NCI-H2081 treated with DMSO at 0.1 percent for 48 hours (cell line): ENCODE results near the gene C18orf32.
"Not testable (repeated sequence)": the region's sequence is repeated elsewhere in the genome, so short reads cannot be mapped to it uniquely, and the experiment has no call there.

Source experiments
- DNase-seq: peaks from one replicate; lab custom pipeline; 2025; lab: John Stamatoyannopoulos, UW

The C18orf32 gene

DNA sequence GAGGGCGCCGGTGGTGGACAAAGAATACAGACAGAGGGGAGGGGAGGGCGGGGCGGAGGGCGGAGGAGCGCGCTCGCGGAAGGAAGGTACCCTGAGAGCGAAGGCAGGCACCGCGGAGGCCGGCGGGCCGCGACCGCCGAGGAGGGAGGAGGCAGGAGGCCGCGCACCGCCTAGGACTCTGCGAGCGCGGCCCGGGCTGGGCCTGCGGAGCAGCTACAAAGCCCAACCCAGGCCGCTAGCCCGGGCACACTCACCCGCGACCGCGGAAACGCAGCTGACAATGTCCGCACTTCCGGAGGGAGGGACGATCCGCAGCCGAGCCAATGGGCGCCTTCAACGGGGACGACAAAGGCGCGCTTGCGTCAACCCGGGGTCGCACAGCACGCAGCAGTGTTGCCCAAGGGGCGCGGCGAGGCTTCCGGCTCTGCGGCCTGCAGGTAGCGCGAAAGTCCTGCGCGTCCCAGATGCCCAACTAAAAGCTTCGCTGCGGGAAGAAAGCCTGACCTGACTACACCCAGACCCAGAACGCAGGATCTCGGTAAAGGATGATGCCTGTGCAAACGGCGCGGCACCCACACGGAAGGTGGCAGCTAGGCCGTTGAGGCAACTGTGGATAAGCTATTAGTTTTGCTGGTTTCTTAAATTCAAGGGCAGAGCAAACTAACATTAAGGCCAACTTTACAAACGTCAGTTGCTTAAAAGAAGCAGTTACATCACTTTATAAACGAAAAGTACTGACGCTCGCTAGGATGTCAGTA lies at the start of gene C18orf32:
TSS of gene C18orf32 (minus strand) at position 282 of the 758 bp plus-strand sequence. CDS start 3,486 bp downstream, outside the sequence.
- peak; percentile 44 for DNase-seq

DNA sequence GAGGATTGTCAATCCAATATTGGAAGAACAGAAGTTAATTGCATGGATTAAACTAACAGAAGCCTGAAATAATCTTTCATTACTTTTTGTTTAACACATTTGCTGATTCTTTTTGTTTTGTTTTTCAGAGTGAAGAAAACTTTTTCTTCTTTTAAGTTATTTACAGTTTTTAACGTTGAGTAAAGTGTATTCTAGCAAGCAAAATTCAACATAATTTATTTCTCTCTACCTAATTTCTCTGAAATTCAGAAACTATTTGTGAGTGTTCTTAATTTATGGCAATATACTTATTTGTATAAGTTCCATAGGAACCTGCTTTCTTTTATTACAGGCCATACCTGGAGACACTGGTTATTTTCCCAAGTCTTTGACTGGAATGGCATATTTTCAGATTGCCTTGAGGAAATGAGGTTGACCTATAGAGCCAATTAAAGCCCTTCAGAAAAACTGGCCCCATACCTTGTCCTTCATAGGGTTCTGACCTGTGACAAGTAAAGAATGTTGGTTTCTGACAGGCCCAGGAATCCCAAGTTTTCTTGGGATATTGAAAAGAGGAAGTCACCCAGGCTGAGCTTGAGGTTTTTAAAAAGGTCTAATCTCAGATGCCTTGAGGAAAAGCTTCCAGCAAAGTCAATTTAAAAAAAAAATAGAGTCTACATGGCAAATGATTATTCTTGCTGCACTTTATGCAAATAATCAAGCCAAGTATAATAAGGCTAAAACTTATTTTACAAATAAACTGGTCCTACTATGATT lies 48.0 kb upstream of the C18orf32 start:
- DNase-seq, result no peak

GRCh38 chr18:49531678-49532153 lies 44.7 kb upstream of the C18orf32 start:
- DNase-seq, result no peak

GRCh38 chr18:49529596-49529995 lies 42.6 kb upstream of the C18orf32 start:
- no peak for DNase-seq

DNA sequence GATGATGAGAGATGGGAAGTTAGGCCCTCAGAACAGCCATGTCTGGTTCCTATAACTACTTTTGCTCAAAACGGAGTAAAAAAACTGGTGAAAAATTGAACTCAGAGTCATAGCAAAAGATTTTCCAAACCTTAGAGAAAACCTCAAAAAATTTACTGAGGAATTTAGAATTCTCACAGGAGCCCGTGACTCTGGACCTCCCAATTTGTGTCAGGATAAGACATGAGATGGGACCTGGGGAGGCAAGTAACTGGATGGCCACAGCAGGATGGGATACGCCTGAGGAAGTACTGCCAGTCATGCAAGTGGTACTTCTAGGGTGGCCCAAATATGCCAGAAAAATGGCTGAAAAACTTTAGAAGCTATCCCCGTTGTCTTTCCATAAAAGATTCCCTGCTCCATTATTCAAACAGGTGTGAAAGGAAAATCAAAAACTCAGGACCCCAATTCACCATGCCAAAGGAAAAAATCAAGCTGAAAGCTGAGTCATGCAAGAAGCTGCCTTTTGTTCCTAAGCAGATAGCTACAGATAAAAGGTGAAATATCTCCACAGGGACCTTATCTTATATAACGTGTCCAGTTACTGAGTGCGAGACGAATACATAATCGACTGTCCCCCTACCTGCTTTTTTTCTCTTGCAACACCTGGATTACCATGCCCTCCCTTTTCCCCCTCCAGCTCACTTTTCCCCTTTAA lies 40.7 kb upstream of the C18orf32 start:
- DNase-seq, result no peak

GRCh38 chr18:49525981-49526380 lies 38.9 kb upstream of the C18orf32 start:
- no peak for DNase-seq

DNA sequence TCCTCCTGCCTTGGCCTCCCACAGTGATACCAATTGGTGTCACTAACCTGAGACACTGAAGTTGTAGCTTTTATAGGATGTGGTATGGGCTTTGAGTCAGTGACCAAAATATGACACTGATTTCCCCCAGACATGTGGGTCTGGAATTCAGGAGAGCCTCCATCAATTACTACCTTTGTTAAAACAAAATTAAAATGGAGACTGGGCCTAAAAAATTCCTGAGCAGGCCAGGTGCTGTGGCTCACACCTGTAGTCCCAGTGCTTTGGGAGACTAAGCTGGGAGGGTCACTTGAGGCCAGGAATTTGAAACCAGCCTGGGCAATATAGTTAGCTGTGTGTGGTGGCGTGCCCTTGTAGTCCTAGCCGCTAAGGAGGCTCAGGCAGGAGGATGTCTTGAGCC lies 37.9 kb upstream of the C18orf32 start:
- DNase-seq, result no peak

DNA sequence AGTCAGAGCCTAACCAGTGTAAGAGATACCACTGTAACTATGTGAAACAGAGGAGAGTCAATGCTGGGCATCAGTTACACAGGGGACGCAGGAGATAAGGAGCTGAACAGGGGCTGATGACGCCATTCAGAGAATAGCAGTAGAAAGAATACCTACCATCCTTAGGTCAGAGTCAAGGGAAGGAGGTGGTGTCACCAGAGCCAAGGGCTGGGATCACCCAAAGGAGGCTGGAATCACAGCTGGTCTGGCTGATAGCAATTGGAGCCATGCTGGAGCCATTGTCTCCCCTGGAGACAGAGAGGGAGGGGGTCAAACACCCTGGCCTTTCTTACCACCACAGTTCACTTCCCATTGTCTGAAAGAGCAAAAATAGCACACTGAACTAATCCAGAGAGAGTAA lies 37.3 kb upstream of the C18orf32 start:
- no peak for DNase-seq

GRCh38 chr18:49523580-49524093 lies 36.6 kb upstream of the C18orf32 start:
- not testable (repeated sequence) for DNase-seq

GRCh38 chr18:49521216-49521835 lies 34.3 kb upstream of the C18orf32 start:
- no peak for DNase-seq

DNA sequence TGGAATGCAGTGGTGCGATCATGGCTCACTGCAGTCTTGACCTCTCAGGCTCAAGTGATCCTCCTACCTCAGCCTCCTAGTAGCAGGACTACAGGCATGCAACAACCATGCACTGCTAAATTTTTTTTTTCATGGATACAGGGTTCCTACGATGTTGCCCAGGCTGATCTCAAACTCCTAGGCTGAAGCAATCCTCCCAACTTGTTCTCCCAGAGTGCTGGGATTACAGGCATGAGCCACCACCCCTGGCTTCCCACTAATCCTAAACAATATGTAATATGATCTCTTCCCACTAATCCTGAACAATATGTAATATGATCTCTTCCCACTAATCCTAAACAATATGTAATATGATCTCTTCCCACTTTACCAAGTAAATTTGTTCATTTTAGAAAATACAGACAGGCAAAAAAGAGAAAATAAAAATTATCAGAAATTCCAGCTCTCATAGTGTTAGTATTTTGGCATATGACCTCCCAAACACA lies 33.7 kb upstream of the C18orf32 start:
- no peak for DNase-seq

GRCh38 chr18:49519101-49519971 lies 32.3 kb upstream of the C18orf32 start:
- DNase-seq, result no peak

DNA sequence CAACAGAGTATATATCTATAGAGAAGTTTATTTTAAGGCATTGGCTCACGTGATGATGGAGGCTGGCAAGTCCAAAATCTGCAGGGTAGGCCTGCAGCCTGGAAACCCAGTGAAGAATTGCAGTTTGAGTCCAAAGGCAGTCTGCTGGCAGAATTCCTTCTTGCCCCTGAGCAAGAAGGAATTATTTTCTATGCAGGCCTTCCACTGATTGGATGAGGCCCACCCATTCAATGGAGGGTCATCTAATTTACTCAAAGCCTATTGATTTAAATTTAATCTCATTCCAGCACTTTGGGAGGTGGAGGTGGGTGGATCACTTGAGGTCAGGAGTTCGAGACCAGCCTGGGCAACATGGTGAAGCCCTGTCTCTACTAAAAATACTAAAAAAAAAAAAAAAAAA lies 30.4 kb upstream of the C18orf32 start:
- no peak for DNase-seq

DNA sequence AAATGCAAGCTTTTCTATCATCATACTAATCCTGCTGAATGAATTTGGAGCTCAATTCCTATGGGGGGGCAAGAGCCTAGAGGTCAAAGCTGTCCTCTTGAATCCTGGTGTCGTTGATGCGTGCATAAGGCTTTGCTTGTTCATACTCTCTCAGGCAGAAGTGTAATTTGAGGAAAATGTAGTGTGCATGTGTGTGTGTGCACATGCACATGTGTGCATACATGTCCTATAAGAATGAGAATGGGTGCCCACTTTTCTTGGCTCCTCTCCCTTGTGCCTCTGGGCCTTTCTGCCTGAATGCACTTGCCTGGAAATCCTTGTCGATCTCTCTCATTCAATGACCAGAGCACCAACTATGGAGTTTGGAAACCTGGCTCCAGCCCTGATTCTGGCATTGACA lies 28.5 kb upstream of the C18orf32 start:
- no peak for DNase-seq

- DNase-seq, result not testable (repeated sequence)
Observed at GRCh38 chr18:49515003-49515402, 28.0 kb upstream of the C18orf32 start.

- no peak for DNase-seq
Observed at GRCh38 chr18:49514577-49514976, 27.5 kb upstream of the C18orf32 start.

DNA sequence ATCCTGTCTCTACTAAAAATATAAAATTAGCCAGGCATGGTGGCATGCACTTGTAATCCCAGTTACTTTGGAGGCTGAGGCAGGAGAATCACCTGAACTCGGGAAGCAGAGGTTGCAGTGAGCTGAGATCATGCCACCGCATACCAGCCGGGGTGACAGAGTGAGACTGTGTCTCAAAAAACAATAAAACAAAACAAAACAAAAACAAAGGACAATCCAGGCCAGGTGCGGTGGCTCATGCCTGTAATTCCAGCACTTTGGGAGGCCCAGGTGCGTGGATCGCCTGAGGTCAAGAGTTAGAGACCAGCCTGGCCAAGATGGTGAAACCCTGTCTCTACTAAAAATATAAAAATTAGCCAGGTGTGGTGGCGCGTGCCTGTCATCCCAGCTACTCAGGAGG lies 25.8 kb upstream of the C18orf32 start:
- not testable (repeated sequence) for DNase-seq

GRCh38 chr18:49510393-49511115 lies 23.5 kb upstream of the C18orf32 start:
- peak; percentile 9 for DNase-seq

- DNase-seq, result not testable (repeated sequence)
Observed at GRCh38 chr18:49506438-49506837, 19.4 kb upstream of the C18orf32 start.

DNA sequence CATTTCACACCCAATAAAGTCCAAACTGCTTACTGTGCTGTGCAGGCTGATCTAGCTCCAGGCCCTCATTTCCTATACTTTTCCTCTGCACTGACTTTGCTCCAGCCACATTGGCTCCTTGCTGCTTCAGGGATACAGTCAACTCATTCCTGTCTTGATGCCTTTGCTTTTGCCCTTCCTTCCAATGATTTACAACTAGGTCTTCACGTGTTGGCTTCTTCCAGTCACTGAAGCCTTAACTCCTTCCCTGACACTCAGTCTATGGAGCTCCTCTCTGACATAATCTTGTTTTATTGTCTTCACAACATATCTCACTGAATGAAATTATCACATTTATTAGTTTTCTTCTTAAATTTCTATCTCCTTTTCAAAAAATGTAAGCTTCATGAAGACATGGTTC lies 16.9 kb upstream of the C18orf32 start:
- DNase-seq, result no peak
